Measurements from ENCODE around the gene FKRP.
A peak's percentile ranks its signal among the peaks of the same experiment; 100 is the strongest.
"Not testable (repeated sequence)": the region's sequence is repeated elsewhere in the genome, so short reads cannot be mapped to it uniquely, and the experiment has no call there.

FKRP gene

GRCh38 chr19:46762245-46762890, 16.5 kb downstream of the FKRP start:
- H3K18ac ChIP-seq (ENCODE audit: low read length): no peak overlapping the region
- H3K4me3 ChIP-seq (ENCODE audit: low read depth, low read length): no peak overlapping the region
- H2BK12ac ChIP-seq (ENCODE audit: low read length): no peak overlapping the region
- H3K9me3 ChIP-seq (ENCODE audit: insufficient read depth, low read depth, low read length): peaks cover 3% of the 10 kb centered on the region
- H4K8ac ChIP-seq (ENCODE audit: low read depth, low read length): no peak overlapping the region
- peaks cover 3 to 4% of the 10 kb centered on the region in 2 experiments for H3K36me3 ChIP-seq (ENCODE audit: control insufficient read depth in 1 of 2, insufficient read depth in 2 of 2, low read length in 2 of 2)
- no peak overlapping the region for H2BK120ac ChIP-seq (ENCODE audit: insufficient read depth, low read length, poor library complexity)
- no CpG with 5 or more reads among the region's 6 CpGs for WGBS (ENCODE audit: extremely low coverage, insufficient coverage, insufficient read length)
- no peak overlapping the region for H3K4ac ChIP-seq (ENCODE audit: low read depth, low read length)
- H3K4me1 ChIP-seq (ENCODE audit: control insufficient read depth in 1 of 2, insufficient read depth in 2 of 2, low read length in 2 of 2): no peaks in the 10 kb centered on the region
- no peak overlapping the region for H3K9ac ChIP-seq (ENCODE audit: low read length)
- no peak overlapping the region for H2BK5ac ChIP-seq (ENCODE audit: low read depth, low read length, poor library complexity)
- H3K79me2 ChIP-seq (ENCODE audit: control insufficient read depth, insufficient read depth, low read length, poor library complexity): no peaks in the 10 kb centered on the region
- no peak overlapping the region for H3K14ac ChIP-seq (ENCODE audit: low read length)
- H2AFZ ChIP-seq (ENCODE audit: insufficient read depth, low read length, poor library complexity): no peak overlapping the region
- no peaks in the 10 kb centered on the region for H3K27me3 ChIP-seq (ENCODE audit: insufficient read depth, low read length)
- no peak overlapping the region for H3K23ac ChIP-seq (ENCODE audit: low read length)
- no peak overlapping the region for H3K4me2 ChIP-seq (ENCODE audit: low read length)
- no peaks in the 10 kb centered on the region for H3K79me1 ChIP-seq (ENCODE audit: low read length)
- no peak overlapping the region for H4K12ac ChIP-seq (ENCODE audit: low read depth, low read length)
- no peak for DNase-seq
- no peak overlapping the region for H2AK5ac ChIP-seq (ENCODE audit: low read length)
- no peak overlapping the region for H4K91ac ChIP-seq (ENCODE audit: low read depth, low read length)
- no peak overlapping the region for H3K27ac ChIP-seq (ENCODE audit: low read depth, low read length)

GRCh38 chr19:46764817-46765291, 19.0 kb downstream of the FKRP start:
- no peak overlapping the region for H3K4me3 ChIP-seq (ENCODE audit: low read depth, low read length)
- no CpG with 5 or more reads among the region's 11 CpGs for WGBS (ENCODE audit: extremely low coverage, insufficient coverage, insufficient read length)

GRCh38 chr19:46766569-46767317, 20.9 kb downstream of the FKRP start:
- no peak overlapping the region for H2BK12ac ChIP-seq (ENCODE audit: low read length)
- H3K4ac ChIP-seq (ENCODE audit: low read depth, low read length): no peak overlapping the region
- peaks cover 3% of the 10 kb centered on the region for H3K9me3 ChIP-seq (ENCODE audit: insufficient read depth, low read depth, low read length)
- no peak overlapping the region for H3K14ac ChIP-seq (ENCODE audit: low read length)
- peak in 1 of 2 donors; percentile 74 for DNase-seq
- H3K18ac ChIP-seq (ENCODE audit: low read length): no peak overlapping the region
- H4K12ac ChIP-seq (ENCODE audit: low read depth, low read length): no peak overlapping the region
- no peaks in the 10 kb centered on the region for H3K79me2 ChIP-seq (ENCODE audit: control insufficient read depth, insufficient read depth, low read length, poor library complexity)
- H2AK5ac ChIP-seq (ENCODE audit: low read length): no peak overlapping the region
- no peak overlapping the region for H4K8ac ChIP-seq (ENCODE audit: low read depth, low read length)
- H3K4me2 ChIP-seq (ENCODE audit: low read length): no peak overlapping the region
- H3K23ac ChIP-seq (ENCODE audit: low read length): no peak overlapping the region
- H3K4me1 ChIP-seq (ENCODE audit: control insufficient read depth in 1 of 2, insufficient read depth in 2 of 2, low read length in 2 of 2): no peaks in the 10 kb centered on the region
- no peak overlapping the region for H2AFZ ChIP-seq (ENCODE audit: insufficient read depth, low read length, poor library complexity)
- no CpG with 5 or more reads among the region's 18 CpGs for WGBS (ENCODE audit: extremely low coverage, insufficient coverage, insufficient read length)
- H3K4me3 ChIP-seq (ENCODE audit: low read depth, low read length): no peak overlapping the region
- no peak overlapping the region for H3K27ac ChIP-seq (ENCODE audit: low read depth, low read length)
- H3K79me1 ChIP-seq (ENCODE audit: low read length): no peaks in the 10 kb centered on the region
- no peak overlapping the region for H2BK5ac ChIP-seq (ENCODE audit: low read depth, low read length, poor library complexity)
- no peak overlapping the region for H4K91ac ChIP-seq (ENCODE audit: low read depth, low read length)
- H3K27me3 ChIP-seq (ENCODE audit: insufficient read depth, low read length): no peaks in the 10 kb centered on the region
- no peak overlapping the region for H3K9ac ChIP-seq (ENCODE audit: low read length)
- no peaks in the 10 kb centered on the region for H3K36me3 ChIP-seq (ENCODE audit: control insufficient read depth in 1 of 2, insufficient read depth in 2 of 2, low read length in 2 of 2)
- H2BK120ac ChIP-seq (ENCODE audit: insufficient read depth, low read length, poor library complexity): no peak overlapping the region

More at GRCh38 chr19:46764817-46765291, 19.0 kb downstream of the FKRP start:
- no peaks in the 10 kb centered on the region for H3K36me3 ChIP-seq (ENCODE audit: control insufficient read depth in 1 of 2, insufficient read depth in 2 of 2, low read length in 2 of 2)
- DNase-seq: no peak
- H4K8ac ChIP-seq (ENCODE audit: low read depth, low read length): no peak overlapping the region
- peaks cover 3% of the 10 kb centered on the region for H3K9me3 ChIP-seq (ENCODE audit: insufficient read depth, low read depth, low read length)
- no peak overlapping the region for H3K4ac ChIP-seq (ENCODE audit: low read depth, low read length)
- H3K27ac ChIP-seq (ENCODE audit: low read depth, low read length): no peak overlapping the region
- no peak overlapping the region for H3K9ac ChIP-seq (ENCODE audit: low read length)
- H2BK5ac ChIP-seq (ENCODE audit: low read depth, low read length, poor library complexity): no peak overlapping the region
- H2BK12ac ChIP-seq (ENCODE audit: low read length): no peak overlapping the region
- H4K91ac ChIP-seq (ENCODE audit: low read depth, low read length): no peak overlapping the region
- no peaks in the 10 kb centered on the region for H3K79me2 ChIP-seq (ENCODE audit: control insufficient read depth, insufficient read depth, low read length, poor library complexity)
- no peak overlapping the region for H3K14ac ChIP-seq (ENCODE audit: low read length)
- H2BK120ac ChIP-seq (ENCODE audit: insufficient read depth, low read length, poor library complexity): no peak overlapping the region
- H3K27me3 ChIP-seq (ENCODE audit: insufficient read depth, low read length): no peaks in the 10 kb centered on the region
- H3K4me1 ChIP-seq (ENCODE audit: control insufficient read depth in 1 of 2, insufficient read depth in 2 of 2, low read length in 2 of 2): no peaks in the 10 kb centered on the region
- no peak overlapping the region for H4K12ac ChIP-seq (ENCODE audit: low read depth, low read length)
- no peak overlapping the region for H3K23ac ChIP-seq (ENCODE audit: low read length)
- no peak overlapping the region for H2AK5ac ChIP-seq (ENCODE audit: low read length)
- H2AFZ ChIP-seq (ENCODE audit: insufficient read depth, low read length, poor library complexity): no peak overlapping the region
- no peaks in the 10 kb centered on the region for H3K79me1 ChIP-seq (ENCODE audit: low read length)
- no peak overlapping the region for H3K4me2 ChIP-seq (ENCODE audit: low read length)
- no peak overlapping the region for H3K18ac ChIP-seq (ENCODE audit: low read length)

GRCh38 chr19:46768746-46769145, 22.9 kb downstream of the FKRP start:
- not testable (repeated sequence) for H3K4me2 ChIP-seq (ENCODE audit: low read length); H2AFZ ChIP-seq (ENCODE audit: insufficient read depth, low read length, poor library complexity); DNase-seq; H2BK120ac ChIP-seq (ENCODE audit: insufficient read depth, low read length, poor library complexity); H2AK5ac ChIP-seq (ENCODE audit: low read length); H3K4me3 ChIP-seq (ENCODE audit: low read depth, low read length); H3K36me3 ChIP-seq (ENCODE audit: control insufficient read depth in 1 of 2, insufficient read depth in 2 of 2, low read length in 2 of 2); H3K14ac ChIP-seq (ENCODE audit: low read length); H3K27ac ChIP-seq (ENCODE audit: low read depth, low read length); H3K4me1 ChIP-seq (ENCODE audit: control insufficient read depth in 1 of 2, insufficient read depth in 2 of 2, low read length in 2 of 2); H3K18ac ChIP-seq (ENCODE audit: low read length); H3K4ac ChIP-seq (ENCODE audit: low read depth, low read length); H3K27me3 ChIP-seq (ENCODE audit: insufficient read depth, low read length); H3K79me2 ChIP-seq (ENCODE audit: control insufficient read depth, insufficient read depth, low read length, poor library complexity); H2BK12ac ChIP-seq (ENCODE audit: low read length); H4K91ac ChIP-seq (ENCODE audit: low read depth, low read length); H3K9ac ChIP-seq (ENCODE audit: low read length); H2BK5ac ChIP-seq (ENCODE audit: low read depth, low read length, poor library complexity); H3K79me1 ChIP-seq (ENCODE audit: low read length); H3K9me3 ChIP-seq (ENCODE audit: insufficient read depth, low read depth, low read length); H4K12ac ChIP-seq (ENCODE audit: low read depth, low read length); H4K8ac ChIP-seq (ENCODE audit: low read depth, low read length); H3K23ac ChIP-seq (ENCODE audit: low read length)
- WGBS (ENCODE audit: extremely low coverage, insufficient coverage, insufficient read length): no CpG with 5 or more reads among the region's 4 CpGs

All from trophoblast cell (in vitro differentiated cells and primary cell).